MCF 10A (cell line): ENCODE measurements around the gene KCTD19. TPM values are rescaled to one million over a fixed set of nuclear protein-coding genes. Genes with fewer than 3 reads are reported as not detected.

Experiments
- BruUV-seq: library from RNA; stranded (reverse); fragments of 400-500 nt; replicated peaks from 2 replicates; lab custom pipeline; 2021; lab: Mats Ljungman, UMichigan
- CTCF ChIA-PET: fragments of 300-600 bp; sonication (Branson Sonifier 250); formaldehyde crosslinking; extraction: SDS; loops from one replicate; lab custom pipeline; 2021; ENCODE audit warnings: antibody characterized with exemption, inconsistent platforms; lab: Yijun Ruan, JAX
- POLR2A ChIA-PET: fragments of 300-600, 350-650 bp; sonication (Branson Sonifier 250); formaldehyde crosslinking; extraction: SDS; loops from one replicate; lab custom pipeline; 2020; ENCODE audit warnings: antibody characterized with exemption, inconsistent platforms; lab: Yijun Ruan, JAX
- DNase-seq: peaks from one replicate; pipeline ENCODE4 v3.0.0-alpha.2; 2018; ENCODE audit not compliant: unreplicated experiment
- H3K27ac Mint-ChIP-seq: one replicate; pipeline ENCODE4 v1.8.0; 2022; ENCODE audit warnings: mild to moderate bottlenecking, low read depth, mixed read lengths; ENCODE audit not compliant: unreplicated experiment
- H3K27me3 Mint-ChIP-seq: one replicate; pipeline ENCODE4 v1.8.0; 2022; ENCODE audit warnings: mixed read lengths; ENCODE audit not compliant: insufficient read depth, unreplicated experiment
- H3K36me3 Mint-ChIP-seq: one replicate; pipeline ENCODE4 v1.8.0; 2022; ENCODE audit warnings: mild to moderate bottlenecking, moderate library complexity, mixed read lengths; ENCODE audit not compliant: insufficient read depth, unreplicated experiment
- H3K4me1 Mint-ChIP-seq: one replicate; pipeline ENCODE4 v1.8.0; 2022; ENCODE audit warnings: mixed read lengths; ENCODE audit not compliant: insufficient read depth, unreplicated experiment
- H3K4me3 Mint-ChIP-seq: one replicate; pipeline ENCODE4 v1.8.0; 2022; ENCODE audit warnings: mild to moderate bottlenecking, moderate library complexity, mixed read lengths; ENCODE audit not compliant: unreplicated experiment
- H3K9me3 Mint-ChIP-seq: one replicate; pipeline ENCODE4 v1.8.0; 2022; ENCODE audit warnings: mixed read lengths; ENCODE audit not compliant: unreplicated experiment
- intact Hi-C: fragments of 100-400 bp; cut with micrococcal nuclease; formaldehyde crosslinking; loops from 2 replicates; pipeline ENCODE4 v1.14.1; 2022
- total RNA-seq: library from RNA; stranded (reverse); gene quantifications from 2 replicates; pipeline ENCODE4 v1.2.3, GENCODE V29; 2022
- TF ChIP-seq, protein P1 (sequence below): fragments of 200-600 bp; IDR thresholded peaks from one replicate; pipeline ENCODE4 v1.8.0; 2022; ENCODE audit warnings: antibody characterized with exemption, mild to moderate bottlenecking; ENCODE audit not compliant: unreplicated experiment

The KCTD19 gene
- total RNA-seq, 1 experiment from 2014 or later, result not detected

DNA sequence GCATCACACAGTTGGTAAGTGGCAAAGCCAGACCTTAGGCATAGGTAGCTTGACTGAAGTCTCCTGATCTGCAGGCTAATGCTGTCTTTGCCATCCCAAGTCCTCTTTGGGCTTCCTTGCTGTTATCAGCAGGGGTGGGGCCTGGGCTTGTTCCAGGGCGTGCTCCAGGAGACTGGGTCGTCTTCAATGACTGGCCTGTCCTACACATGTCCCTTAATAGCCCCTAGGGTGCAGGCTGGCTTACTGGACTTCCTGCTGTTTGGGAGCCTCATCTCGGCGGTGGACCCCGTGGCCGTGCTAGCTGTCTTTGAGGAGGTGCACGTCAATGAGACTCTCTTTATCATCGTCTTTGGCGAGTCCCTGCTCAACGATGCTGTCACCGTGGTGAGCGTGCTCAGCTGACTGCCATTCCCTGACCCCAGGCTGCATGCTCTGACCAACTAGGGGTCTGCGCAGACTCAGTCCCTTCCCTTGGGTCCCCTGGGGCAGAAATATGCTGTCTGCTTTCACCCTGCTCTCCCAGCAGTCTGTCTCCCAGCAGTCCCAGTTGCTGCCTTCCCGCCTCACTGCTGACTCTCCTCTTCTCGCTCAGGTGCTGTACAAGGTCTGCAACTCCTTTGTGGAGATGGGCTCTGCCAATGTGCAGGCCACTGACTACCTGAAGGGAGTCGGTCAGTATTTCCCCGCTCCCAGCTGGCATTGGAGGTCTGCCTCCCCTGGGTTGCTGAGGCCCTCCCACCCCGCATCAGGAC, 71.6 kb downstream of the KCTD19 start:
- Mint-ChIP-seq H3K27ac (no peak overlapping the region), H3K9me3 (no peaks in the 10 kb centered on the region), H3K36me3 (no peaks in the 10 kb centered on the region), H3K4me1 (no peaks in the 10 kb centered on the region), H3K4me3 (no peak overlapping the region), H3K27me3 (peaks cover 7% of the 10 kb centered on the region)
- TF ChIP-seq, protein P1, sequence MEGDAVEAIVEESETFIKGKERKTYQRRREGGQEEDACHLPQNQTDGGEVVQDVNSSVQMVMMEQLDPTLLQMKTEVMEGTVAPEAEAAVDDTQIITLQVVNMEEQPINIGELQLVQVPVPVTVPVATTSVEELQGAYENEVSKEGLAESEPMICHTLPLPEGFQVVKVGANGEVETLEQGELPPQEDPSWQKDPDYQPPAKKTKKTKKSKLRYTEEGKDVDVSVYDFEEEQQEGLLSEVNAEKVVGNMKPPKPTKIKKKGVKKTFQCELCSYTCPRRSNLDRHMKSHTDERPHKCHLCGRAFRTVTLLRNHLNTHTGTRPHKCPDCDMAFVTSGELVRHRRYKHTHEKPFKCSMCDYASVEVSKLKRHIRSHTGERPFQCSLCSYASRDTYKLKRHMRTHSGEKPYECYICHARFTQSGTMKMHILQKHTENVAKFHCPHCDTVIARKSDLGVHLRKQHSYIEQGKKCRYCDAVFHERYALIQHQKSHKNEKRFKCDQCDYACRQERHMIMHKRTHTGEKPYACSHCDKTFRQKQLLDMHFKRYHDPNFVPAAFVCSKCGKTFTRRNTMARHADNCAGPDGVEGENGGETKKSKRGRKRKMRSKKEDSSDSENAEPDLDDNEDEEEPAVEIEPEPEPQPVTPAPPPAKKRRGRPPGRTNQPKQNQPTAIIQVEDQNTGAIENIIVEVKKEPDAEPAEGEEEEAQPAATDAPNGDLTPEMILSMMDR, result no peak
- BruUV-seq, result no TSS peak
- intact Hi-C loops, result no loop called here
- CTCF ChIA-PET, result interaction anchor here (0.6 kb wide), 1 partner anchor 7 kb away, joined by 3 read pairs; no protein-coding TSS in a partner anchor
- POLR2A ChIA-PET, result no interaction called here
- no peak for DNase-seq

DNA sequence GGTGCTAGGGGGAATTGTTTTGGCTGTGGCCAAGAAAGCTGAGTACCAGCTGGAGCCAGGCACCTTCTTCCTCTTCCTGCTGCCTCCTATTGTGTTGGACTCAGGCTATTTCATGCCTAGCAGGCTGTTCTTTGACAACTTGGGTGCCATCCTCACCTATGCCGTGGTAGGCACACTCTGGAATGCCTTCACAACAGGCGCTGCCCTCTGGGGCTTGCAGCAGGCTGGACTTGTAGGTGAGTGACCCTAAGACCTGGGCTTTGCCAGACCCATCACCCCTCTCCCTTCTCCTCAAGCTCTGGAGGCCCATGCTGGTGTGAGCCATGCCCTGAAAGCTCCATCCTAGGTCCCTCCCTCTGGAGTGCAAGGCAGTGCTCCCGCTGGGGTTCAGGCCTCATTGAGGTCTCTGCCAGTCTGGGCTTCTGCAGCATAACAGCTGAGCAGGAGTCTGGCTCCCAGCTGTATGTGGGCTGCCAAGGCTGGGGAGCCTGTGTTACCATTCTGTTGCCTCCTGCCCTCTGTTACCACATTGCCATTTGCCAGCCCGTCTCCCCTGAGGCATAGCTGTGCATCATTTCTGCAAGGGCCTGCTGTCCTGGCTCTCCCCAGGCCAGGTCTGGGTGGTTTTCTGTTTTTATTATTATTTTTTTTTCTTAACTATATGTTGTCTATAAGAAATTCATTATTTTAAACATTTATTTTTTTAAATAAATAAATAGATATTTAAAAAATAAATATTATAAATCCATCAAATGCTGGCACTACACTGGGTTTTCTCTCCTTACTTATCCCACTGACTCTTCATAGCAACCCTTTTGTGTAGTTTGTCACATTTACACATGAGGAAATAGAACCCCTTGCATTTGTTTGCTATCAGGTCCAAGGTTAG, 73.7 kb downstream of the KCTD19 start:
- BruUV-seq, result no TSS peak
- no peak for DNase-seq
- Mint-ChIP-seq H3K36me3 (no peaks in the 10 kb centered on the region), H3K4me1 (peaks cover 8% of the 10 kb centered on the region), H3K4me3 (no peak overlapping the region), H3K27ac (no peak overlapping the region), H3K27me3 (peaks cover 18% of the 10 kb centered on the region), H3K9me3 (no peaks in the 10 kb centered on the region)
- ChIA-PET CTCF (interaction anchor here (0.5 to 1.0 kb wide), 5 partner anchors 14 to 216 kb away, joined by 3 to 4 read pairs (median 3); no protein-coding TSS in a partner anchor), POLR2A (no interaction called here)
- TF ChIP-seq, protein P1, result no peak
- intact Hi-C loops, result no loop called here

DNA sequence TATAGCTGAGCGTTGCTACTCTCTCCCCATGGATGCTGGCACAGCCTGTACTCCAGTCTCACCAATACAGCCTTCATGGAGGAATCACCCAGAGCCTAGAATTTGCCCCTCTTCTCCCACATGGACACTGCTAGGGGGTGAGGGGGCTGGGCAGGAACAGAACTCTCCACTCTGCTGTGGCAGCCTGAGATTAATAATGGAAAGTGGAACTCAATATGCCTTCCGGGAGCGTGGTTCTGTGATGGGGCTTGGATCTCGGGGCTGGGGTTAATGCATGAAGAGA, 76.6 kb downstream of the KCTD19 start:
- BruUV-seq, result no TSS peak
- Mint-ChIP-seq H3K27ac (no peak overlapping the region), H3K4me1 (peaks cover 20% of the 10 kb centered on the region), H3K4me3 (peak overlapping the region; percentile 43), H3K36me3 (no peaks in the 10 kb centered on the region), H3K9me3 (no peaks in the 10 kb centered on the region), H3K27me3 (peaks cover 18% of the 10 kb centered on the region)
- CTCF ChIA-PET, result interaction anchor here (0.6 to 3.1 kb wide), 3 partner anchors 11 to 264 kb away, joined by 3 to 19 read pairs (median 6); no protein-coding TSS in a partner anchor
- no peak for DNase-seq
- intact Hi-C loops, result no loop called here
- TF ChIP-seq, protein P1, result no peak
- POLR2A ChIA-PET, result interaction anchor here (0.6 kb wide), 2 partner anchors 10 to 216 kb away, joined by 3 to 4 read pairs; no protein-coding TSS in a partner anchor
